Measurements from ENCODE around the gene DEFB128.

GRCh38 chr20:168876-169275 is 20.6 kb downstream of the DEFB128 start:
- TF ChIP-seq SIN3A (IDR thresholded peaks at IDR 0.05; ENCODE audit: borderline replicate concordance, insufficient read depth, low read length) = no peak
- TF ChIP-seq POLR2AphosphoS5 (IDR thresholded peaks at IDR 0.05; ENCODE audit: low read depth, low read length) = no peak
- TF ChIP-seq TAF1 (IDR thresholded peaks at IDR 0.05; ENCODE audit: borderline replicate concordance, insufficient read depth, low read length) = no peak
- no peak for TF ChIP-seq REST (IDR thresholded peaks at IDR 0.05; ENCODE audit: insufficient read depth in 1 of 2, low read depth in 2 of 2, low read length in 2 of 2)
- TF ChIP-seq FOXP2 (optimal IDR thresholded peaks at IDR 0.05; ENCODE audit: borderline replicate concordance, extremely low read depth, extremely low read length, insufficient read depth) = no peak

All from PFSK-1 (cell line).